HCT116 (cell line): ENCODE measurements around the gene ATG4A. TPM values are rescaled to one million over a fixed set of nuclear protein-coding genes. Genes with fewer than 3 reads are reported as not detected.

Source experiments
- ATAC-seq: fragments of 200-7000 bp; cut with Tn5 transposase; 2 replicates; pipeline ENCODE4 v1.9.1; 2020; ENCODE audit warnings: mild to moderate bottlenecking, moderate library complexity
- BruUV-seq: library from RNA; stranded (reverse); fragments of 400-500 nt; replicated peaks from 2 replicates; lab custom pipeline; 2021; lab: Mats Ljungman, UMichigan
- CTCF ChIA-PET: fragments of 300-600 bp; sonication (Branson Sonifier 250); formaldehyde crosslinking; loops from one replicate; lab custom pipeline; 2021; ENCODE audit warnings: antibody characterized with exemption; lab: Charles Lee
- POLR2A ChIA-PET: fragments of 300-600, 350-600 bp; sonication (Branson Sonifier 250); formaldehyde crosslinking; loops from one replicate; lab custom pipeline; 2021; ENCODE audit warnings: antibody characterized with exemption; lab: Charles Lee
- RAD21 ChIA-PET, 2 experiments: fragments of 300-600 bp; sonication (Branson Sonifier 250); formaldehyde crosslinking; loops; one replicate each; lab custom pipeline; 2023; ENCODE audit warnings: low total read pairs in 2 of 2; ENCODE audit not compliant: uncharacterized antibody in 2 of 2, unreplicated experiment in 2 of 2, low non-redundant PET in 1 of 2; lab: Charles Lee
- DNase-seq: peaks from one replicate; pipeline ENCODE4 v3.0.0-alpha.2; 2010; ENCODE audit warnings: low read depth, low spot score
- H2AFZ ChIP-seq: fragments of 200-600 bp; shearing (Covaris generic), sonication (generic); 2 replicates; pipeline ENCODE4 v1.6.1; 2017; ENCODE audit warnings: low read depth, mixed run types, mixed read lengths, antibody characterized with exemption, low read length; ENCODE audit not compliant: poor library complexity, severe bottlenecking
- H3K27ac ChIP-seq: 2 replicates; pipeline ENCODE4 v1.5.1; 2012; ENCODE audit warnings: low read depth, low read length
- H3K27me3 ChIP-seq: fragments of 200-600 bp; sonication (generic); 2 replicates; pipeline ENCODE4 v1.6.1; 2016; ENCODE audit warnings: mixed run types, low read length, mixed read lengths; ENCODE audit not compliant: insufficient read depth
- H3K36me3 ChIP-seq, 2 experiments: fragments of 200-500 bp in 1 of 2; fragments of 200-600 bp in 1 of 2; sonication (Bioruptor generic) in 1 of 2; sonication (generic) in 1 of 2; 2 replicates each; pipeline versions ENCODE4 v1.5.1 to v1.6.1; 2014 to 2016; ENCODE audit warnings: low read length in 2 of 2, inconsistent platforms in 1 of 2, mixed read lengths in 1 of 2, mixed run types in 1 of 2; ENCODE audit not compliant: insufficient read depth in 2 of 2, control insufficient read depth in 1 of 2
- H3K4me1 ChIP-seq, 2 experiments: fragments of 200-600 bp in 1 of 2; sonication (generic) in 1 of 2; 2 replicates each; pipeline versions ENCODE4 v1.5.1 to v1.6.1; 2012 to 2017; ENCODE audit warnings: low read length in 2 of 2, inconsistent platforms in 1 of 2, mild to moderate bottlenecking in 1 of 2, mixed read lengths in 1 of 2, mixed run types in 1 of 2, moderate library complexity in 1 of 2; ENCODE audit not compliant: insufficient read depth in 2 of 2, control insufficient read depth in 1 of 2
- H3K4me2 ChIP-seq: fragments of 200-600 bp; sonication (generic); 2 replicates; pipeline ENCODE4 v1.6.1; 2017; ENCODE audit warnings: mixed run types, low read length, mixed read lengths
- H3K4me3 ChIP-seq, 2 experiments: fragments of 200-600 bp in 1 of 2; sonication (generic) in 1 of 2; replicated peaks in 1 of 2; 2 replicates each; pipeline ENCODE4 v1.5.1; 2011 to 2016; ENCODE audit warnings: low read length in 2 of 2, control low read depth in 1 of 2, low read depth in 1 of 2, mild to moderate bottlenecking in 1 of 2, mixed read lengths in 1 of 2, mixed run types in 1 of 2
- H3K79me2 ChIP-seq: fragments of 200-600 bp; sonication (generic); 2 replicates; pipeline ENCODE4 v1.6.1; 2017; ENCODE audit warnings: mild to moderate bottlenecking, mixed run types, low read length, moderate library complexity, mixed read lengths; ENCODE audit not compliant: insufficient read depth
- H3K9ac ChIP-seq: fragments of 200-600 bp; sonication (generic); 2 replicates; pipeline ENCODE4 v1.6.1; 2016; ENCODE audit warnings: low read length, mixed read lengths
- H3K9me2 ChIP-seq: fragments of 200-600 bp; sonication (generic), shearing (Covaris generic); 2 replicates; pipeline ENCODE4 v1.6.1; 2017; ENCODE audit warnings: mixed run types, mild to moderate bottlenecking, moderate library complexity; ENCODE audit not compliant: insufficient read depth
- H3K9me3 ChIP-seq, 2 experiments: fragments of 200-500 bp in 1 of 2; fragments of 200-600 bp in 1 of 2; sonication (Bioruptor generic) in 1 of 2; sonication (generic) in 1 of 2; 2 replicates each; pipeline ENCODE4 v1.6.1; 2014 to 2017; ENCODE audit warnings: low read length in 2 of 2, mixed read lengths in 2 of 2, inconsistent platforms in 1 of 2, low read depth in 1 of 2, mild to moderate bottlenecking in 1 of 2, mixed run types in 1 of 2, moderate library complexity in 1 of 2; ENCODE audit not compliant: control insufficient read depth in 1 of 2, insufficient read depth in 1 of 2
- H4K20me1 ChIP-seq: fragments of 200-600 bp; sonication (generic), shearing (Covaris generic); 2 replicates; pipeline ENCODE4 v1.6.1; 2017; ENCODE audit warnings: mixed run types, mild to moderate bottlenecking, moderate library complexity; ENCODE audit not compliant: insufficient read depth
- CEBPB ChIP-seq: IDR thresholded peaks from 2 replicates; pipeline ENCODE4 v1.6.1; 2012; ENCODE audit warnings: low read depth
- CTCF ChIP-seq, 3 experiments: fragments of 200-600 bp in 1 of 3; sonication (generic) in 1 of 3; IDR thresholded peaks in 2 of 3; conservative IDR thresholded peaks in 1 of 3; 2 replicates each; pipeline ENCODE4 v1.5.1; 2012 to 2017; ENCODE audit warnings: low read depth in 2 of 3, low read length in 2 of 3, antibody characterized with exemption in 1 of 3, borderline replicate concordance in 1 of 3, control low read depth in 1 of 3, mild to moderate bottlenecking in 1 of 3, mixed read lengths in 1 of 3, mixed run types in 1 of 3, moderate library complexity in 1 of 3; ENCODE audit not compliant: insufficient read depth in 1 of 3
- EZH2 ChIP-seq: fragments of 200-600 bp; sonication (generic); IDR thresholded peaks from 2 replicates; pipeline ENCODE4 v1.6.1; 2017; ENCODE audit warnings: antibody characterized with exemption, mixed run types
- EZH2phosphoT487 ChIP-seq: fragments of 200-600 bp; IDR thresholded peaks from 2 replicates; pipeline ENCODE4 v1.6.1; 2018; ENCODE audit warnings: antibody characterized with exemption, borderline replicate concordance
- FOSL1 ChIP-seq: IDR thresholded peaks from 2 replicates; pipeline ENCODE4 v1.6.1; 2012; ENCODE audit warnings: low read depth
- JUND ChIP-seq: IDR thresholded peaks from 2 replicates; pipeline ENCODE4 v1.6.1; 2012
- MAX ChIP-seq: IDR thresholded peaks from 2 replicates; pipeline ENCODE4 v1.6.1; 2012
- POLR2A ChIP-seq: IDR thresholded peaks from 2 replicates; pipeline ENCODE4 v1.7.0; 2011; ENCODE audit warnings: borderline replicate concordance; ENCODE audit not compliant: insufficient read depth, insufficient read length; ENCODE audit errors: extremely low read depth
- SIN3A ChIP-seq: IDR thresholded peaks from 2 replicates; pipeline ENCODE4 v1.6.1; 2012; ENCODE audit warnings: low read depth
- SP1 ChIP-seq: IDR thresholded peaks from 2 replicates; pipeline ENCODE4 v1.6.1; 2012; ENCODE audit warnings: low read depth
- SRF ChIP-seq: IDR thresholded peaks from 2 replicates; pipeline ENCODE4 v1.6.1; 2012; ENCODE audit warnings: low read depth
- TCF7L2 ChIP-seq: IDR thresholded peaks from 2 replicates; pipeline ENCODE4 v1.7.0; 2011; ENCODE audit warnings: borderline replicate concordance, inconsistent platforms; ENCODE audit not compliant: insufficient read depth, insufficient read length; ENCODE audit errors: extremely low read depth
- ZFX ChIP-seq: fragments of 450-650 bp; IDR thresholded peaks from 2 replicates; pipeline ENCODE4 v1.6.1; 2017
- ZNF274 ChIP-seq: fragments of 200-500 bp; sonication (Bioruptor generic); IDR thresholded peaks from 2 replicates; pipeline ENCODE4 v1.6.1; 2014; ENCODE audit warnings: mild to moderate bottlenecking, low read depth, low read length, inconsistent platforms
- intact Hi-C: fragments of 100-400 bp; cut with micrococcal nuclease; formaldehyde crosslinking; loops from 2 replicates; pipeline ENCODE4 v1.10.0; 2022
- total RNA-seq: library from RNA; stranded (reverse); gene quantifications from one replicate; pipeline ENCODE4 v1.2.1, GENCODE V29; 2021; ENCODE audit not compliant: unreplicated experiment
- TF ChIP-seq, protein P1 (sequence below): IDR thresholded peaks from 2 replicates; pipeline ENCODE4 v1.6.1; 2012; ENCODE audit warnings: low read depth

The ATG4A gene
- total RNA-seq, 1 experiment from 2014 or later, result 4.1 TPM

GRCh38 chrX:108167211-108167872, 75.8 kb downstream of the ATG4A start:
- ChIA-PET RAD21 (no interaction called here), POLR2A (no interaction called here)

GRCh38 chrX:108168961-108169740, 77.6 kb downstream of the ATG4A start:
- Histone ChIP-seq H3K9ac (no peak overlapping the region), H3K27me3 (no peaks in the 10 kb centered on the region), H3K4me3 (no peak overlapping the region), H3K36me3 (no peaks in the 10 kb centered on the region), H2AFZ (no peak overlapping the region), H3K27ac (no peak overlapping the region), H4K20me1 (no peaks in the 10 kb centered on the region), H3K4me1 (peaks cover 14 to 16% of the 10 kb centered on the region in 2 experiments), H3K4me2 (no peak overlapping the region), H3K9me2 (no peaks in the 10 kb centered on the region), H3K79me2 (no peaks in the 10 kb centered on the region), H3K9me3 (no peaks in the 10 kb centered on the region)
- intact Hi-C loops, result no loop called here
- ChIA-PET POLR2A (no interaction called here), CTCF (no interaction called here), RAD21 (no interaction called here)
- no TSS peak for BruUV-seq
- no peak for DNase-seq
- ATAC-seq, result no peak
- no peak for TF ChIP-seq EZH2
- TF ChIP-seq, protein P1, sequence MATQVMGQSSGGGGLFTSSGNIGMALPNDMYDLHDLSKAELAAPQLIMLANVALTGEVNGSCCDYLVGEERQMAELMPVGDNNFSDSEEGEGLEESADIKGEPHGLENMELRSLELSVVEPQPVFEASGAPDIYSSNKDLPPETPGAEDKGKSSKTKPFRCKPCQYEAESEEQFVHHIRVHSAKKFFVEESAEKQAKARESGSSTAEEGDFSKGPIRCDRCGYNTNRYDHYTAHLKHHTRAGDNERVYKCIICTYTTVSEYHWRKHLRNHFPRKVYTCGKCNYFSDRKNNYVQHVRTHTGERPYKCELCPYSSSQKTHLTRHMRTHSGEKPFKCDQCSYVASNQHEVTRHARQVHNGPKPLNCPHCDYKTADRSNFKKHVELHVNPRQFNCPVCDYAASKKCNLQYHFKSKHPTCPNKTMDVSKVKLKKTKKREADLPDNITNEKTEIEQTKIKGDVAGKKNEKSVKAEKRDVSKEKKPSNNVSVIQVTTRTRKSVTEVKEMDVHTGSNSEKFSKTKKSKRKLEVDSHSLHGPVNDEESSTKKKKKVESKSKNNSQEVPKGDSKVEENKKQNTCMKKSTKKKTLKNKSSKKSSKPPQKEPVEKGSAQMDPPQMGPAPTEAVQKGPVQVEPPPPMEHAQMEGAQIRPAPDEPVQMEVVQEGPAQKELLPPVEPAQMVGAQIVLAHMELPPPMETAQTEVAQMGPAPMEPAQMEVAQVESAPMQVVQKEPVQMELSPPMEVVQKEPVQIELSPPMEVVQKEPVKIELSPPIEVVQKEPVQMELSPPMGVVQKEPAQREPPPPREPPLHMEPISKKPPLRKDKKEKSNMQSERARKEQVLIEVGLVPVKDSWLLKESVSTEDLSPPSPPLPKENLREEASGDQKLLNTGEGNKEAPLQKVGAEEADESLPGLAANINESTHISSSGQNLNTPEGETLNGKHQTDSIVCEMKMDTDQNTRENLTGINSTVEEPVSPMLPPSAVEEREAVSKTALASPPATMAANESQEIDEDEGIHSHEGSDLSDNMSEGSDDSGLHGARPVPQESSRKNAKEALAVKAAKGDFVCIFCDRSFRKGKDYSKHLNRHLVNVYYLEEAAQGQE, result no peak
- TF ChIP-seq FOSL1, result no peak
- TF ChIP-seq SIN3A, result no peak
- no peak for TF ChIP-seq SP1
- TF ChIP-seq CEBPB, result no peak
- TF ChIP-seq CTCF (IDR thresholded peaks at IDR 0.05 in 2 of 3, conservative IDR thresholded peaks at IDR 0.05 in 1 of 3; ENCODE audit: borderline replicate concordance in 1 of 3, insufficient read depth in 1 of 3, low read depth in 2 of 3, low read length in 2 of 3), result no peak
- no peak for TF ChIP-seq ZNF274
- TF ChIP-seq POLR2A, result no peak
- no peak for TF ChIP-seq TCF7L2
- TF ChIP-seq MAX, result no peak
- no peak for TF ChIP-seq SRF
- TF ChIP-seq ZFX, result no peak

More at GRCh38 chrX:108167211-108167872, 75.8 kb downstream of the ATG4A start:
- no peaks in the 10 kb centered on the region for H3K9me2 ChIP-seq
- TF ChIP-seq JUND, result peak; percentile 38; the same call in 1 of the 2 replicates
- no peak for TF ChIP-seq EZH2phosphoT487
- peak; percentile 28; the same call in 1 of the 2 replicates for TF ChIP-seq FOSL1
- H3K4me3 ChIP-seq, result no peak overlapping the region
- H3K4me2 ChIP-seq, result peak overlapping the region; percentile 39
- no peaks in the 10 kb centered on the region for H3K9me3 ChIP-seq
- CTCF ChIA-PET, result no interaction called here
- H3K4me1 ChIP-seq, result peaks cover 14 to 16% of the 10 kb centered on the region in 2 experiments
- no peaks in the 10 kb centered on the region for H3K36me3 ChIP-seq
- intact Hi-C loops, result no loop called here
- H3K27ac ChIP-seq, result no peak overlapping the region
- H3K27me3 ChIP-seq, result no peaks in the 10 kb centered on the region
- DNase-seq (peak; percentile 23), ATAC-seq (peak; percentile 74)
- no peak overlapping the region for H3K9ac ChIP-seq
- no peaks in the 10 kb centered on the region for H3K79me2 ChIP-seq
- BruUV-seq, result no TSS peak
- peak overlapping the region; percentile 94 for H2AFZ ChIP-seq
- no peaks in the 10 kb centered on the region for H4K20me1 ChIP-seq
